Spleen (tissue), 11 donors: ENCODE measurements around the gene LCAT. TPM values are rescaled to one million over a fixed set of nuclear protein-coding genes. Genes with fewer than 3 reads are reported as not detected.
A peak's percentile ranks its signal among the peaks of the same experiment; 100 is the strongest.

Experiments
- DNase-seq: peaks from one replicate; pipeline ENCODE4 v3.0.0-alpha.2; 2020
- H3K27ac ChIP-seq, 8 donors: fragments of 200-600 bp; sonication (generic) in 7 of 8; 1 replicate in 4 of 8; 2 replicates in 4 of 8; pipeline versions ENCODE4 v1.5.0 to v1.8.0; 2016 to 2021; ENCODE audit warnings: inconsistent platforms in 4 of 8, mild to moderate bottlenecking in 4 of 8, moderate library complexity in 1 of 8
- H3K27me3 ChIP-seq, 7 donors: fragments of 200-600 bp; sonication (generic) in 6 of 7; replicated peaks in 1 of 7; 1 replicate in 4 of 7; 2 replicates in 3 of 7; pipeline versions ENCODE4 v1.5.0 to v1.8.0; 2016 to 2021; ENCODE audit warnings: inconsistent platforms in 3 of 7, mild to moderate bottlenecking in 1 of 7
- H3K36me3 ChIP-seq, 6 donors: fragments of 200-600 bp; sonication (generic) in 5 of 6; 1 replicate in 4 of 6; 2 replicates in 2 of 6; pipeline versions ENCODE4 v1.5.0 to v1.8.0; 2016 to 2021; ENCODE audit warnings: inconsistent platforms in 2 of 6
- H3K4me1 ChIP-seq, 6 donors: fragments of 200-600 bp; sonication (generic) in 5 of 6; 1 replicate in 3 of 6; 2 replicates in 3 of 6; pipeline versions ENCODE4 v1.5.0 to v1.8.0; 2016 to 2021; ENCODE audit warnings: inconsistent platforms in 3 of 6
- H3K4me3 ChIP-seq, 8 donors: fragments of 200-600 bp; sonication (generic) in 7 of 8; 1 replicate in 4 of 8; 2 replicates in 4 of 8; pipeline versions ENCODE4 v1.5.0 to v1.8.0; 2016 to 2021; ENCODE audit warnings: inconsistent platforms in 4 of 8, mild to moderate bottlenecking in 4 of 8, moderate library complexity in 2 of 8
- H3K9me3 ChIP-seq, 8 donors: fragments of 200-600 bp; sonication (generic) in 7 of 8; 1 replicate in 4 of 8; 2 replicates in 4 of 8; pipeline versions ENCODE4 v1.5.0 to v1.8.0; 2016 to 2021; ENCODE audit warnings: inconsistent platforms in 4 of 8
- POLR2A ChIP-seq, 3 donors: fragments of 450-650 bp; IDR thresholded peaks; one replicate each; pipeline ENCODE4 v1.5.1; 2017; ENCODE audit warnings: antibody characterized with exemption in 3 of 3, mild to moderate bottlenecking in 1 of 3
- POLR2AphosphoS5 ChIP-seq, 3 donors: sonication (generic); formaldehyde crosslinking; IDR thresholded peaks; one replicate each; pipeline ENCODE4 v1.5.1; 2017; ENCODE audit warnings: antibody characterized with exemption in 3 of 3
- WGBS, 5 donors: extraction: QIAGEN DNeasy Blood & Tissue Kit in 3 of 5; methylation state at CpG; one replicate each; pipeline versions ENCODE4 v1.1.5 to v1.1.7; 2013 to 2018; 5-methylcytosine and 5-hydroxymethylcytosine counted together
- intact Hi-C: fragments of 100-400 bp; cut with DNase I; formaldehyde crosslinking; loops from one replicate; pipeline ENCODE4 v1.15.0; 2023; ENCODE audit warnings: low total_unique reads
- polyA plus RNA-seq, 3 donors: library from polyadenylated mRNA; stranded (reverse); fragments of 200-250 nt; gene quantifications; one replicate each; pipeline ENCODE4 v1.2.1, GENCODE V29; 2013
- total RNA-seq, 7 donors: library from RNA; depleted of rRNA in 3 of 7; stranded (reverse); fragments of >200 nt in 3 of 7; fragmentation: NEBNext Ultra II Directional in 4 of 7; extraction: Animal tissue kit (Norgen Biotek cat#: 25700) in 4 of 7; gene quantifications; one replicate each; pipeline versions ENCODE4 v1.1.0 to v1.2.1, GENCODE V29; 2016 to 2021
- TF ChIP-seq, protein P1 (sequence below), 11 experiments: fragments of 200-600 bp in 7 of 11; fragments of 450-650 bp in 4 of 11; sonication (generic) in 4 of 11; IDR thresholded peaks in 8 of 11; conservative IDR thresholded peaks in 3 of 11; 1 replicate in 7 of 11; 2 replicates in 4 of 11; pipeline versions ENCODE4 v1.4.0 to v1.8.0; 2016 to 2021; ENCODE audit warnings: antibody characterized with exemption in 11 of 11, inconsistent platforms in 4 of 11, mild to moderate bottlenecking in 1 of 11
- donor health status: healthy with polysubstance abuse.
- donor health status: DM: no; HTN: no; CAD: no; lungs with moderate emphysema.
- donor health status: DM: no; HTN: no; CAD: no.
- donor health status: Bipolar disorder and iron deficiency.
- donor health status: healthy.
- donor health status: DM: no; HTN: no; CAD: no.
- donor health status: DM: yes; HTN: yes; CAD: no.

The LCAT gene
- total and polyA plus RNA-seq, 10 donors: 5.2 to 51.6 (median 17.0) TPM

- intact Hi-C loops: no loop called here
Measured at GRCh38 chr16:67907397-67908180, 36.3 kb downstream of the LCAT start.

GRCh38 chr16:67902831-67903230 lies 41.1 kb downstream of the LCAT start:
- Histone ChIP-seq H3K4me1 (peaks cover 0 to 30% (median 9%) of the 10 kb centered on the region in 6 donors), H3K27me3 (no peaks in the 10 kb centered on the region), H3K4me3 (no peak overlapping the region), H3K36me3 (peaks cover 0 to 45% (median 4%) of the 10 kb centered on the region in 6 donors), H3K27ac (peak overlapping the region in 6 of 8 donors; percentile 29 to 81 (median 47)), H3K9me3 (no peaks in the 10 kb centered on the region)
- DNase-seq: no peak
- TF ChIP-seq, protein P1, sequence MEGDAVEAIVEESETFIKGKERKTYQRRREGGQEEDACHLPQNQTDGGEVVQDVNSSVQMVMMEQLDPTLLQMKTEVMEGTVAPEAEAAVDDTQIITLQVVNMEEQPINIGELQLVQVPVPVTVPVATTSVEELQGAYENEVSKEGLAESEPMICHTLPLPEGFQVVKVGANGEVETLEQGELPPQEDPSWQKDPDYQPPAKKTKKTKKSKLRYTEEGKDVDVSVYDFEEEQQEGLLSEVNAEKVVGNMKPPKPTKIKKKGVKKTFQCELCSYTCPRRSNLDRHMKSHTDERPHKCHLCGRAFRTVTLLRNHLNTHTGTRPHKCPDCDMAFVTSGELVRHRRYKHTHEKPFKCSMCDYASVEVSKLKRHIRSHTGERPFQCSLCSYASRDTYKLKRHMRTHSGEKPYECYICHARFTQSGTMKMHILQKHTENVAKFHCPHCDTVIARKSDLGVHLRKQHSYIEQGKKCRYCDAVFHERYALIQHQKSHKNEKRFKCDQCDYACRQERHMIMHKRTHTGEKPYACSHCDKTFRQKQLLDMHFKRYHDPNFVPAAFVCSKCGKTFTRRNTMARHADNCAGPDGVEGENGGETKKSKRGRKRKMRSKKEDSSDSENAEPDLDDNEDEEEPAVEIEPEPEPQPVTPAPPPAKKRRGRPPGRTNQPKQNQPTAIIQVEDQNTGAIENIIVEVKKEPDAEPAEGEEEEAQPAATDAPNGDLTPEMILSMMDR (IDR thresholded peaks at IDR 0.05 in 8 of 11, conservative IDR thresholded peaks at IDR 0.05 in 3 of 11): no peak
- no peak for TF ChIP-seq POLR2AphosphoS5 (IDR thresholded peaks at IDR 0.05)
- no peak for TF ChIP-seq POLR2A (IDR thresholded peaks at IDR 0.05)
- intact Hi-C loops: no loop called here
- 76 to 91% (median 82%) methylated on average over 4 of the region's 4 CpGs for WGBS, 5 donors

More at GRCh38 chr16:67907397-67908180, 36.3 kb downstream of the LCAT start:
- Histone ChIP-seq H3K27me3 (no peaks in the 10 kb centered on the region), H3K36me3 (peaks cover 0 to 67% (median 29%) of the 10 kb centered on the region in 6 donors), H3K9me3 (no peaks in the 10 kb centered on the region), H3K4me3 (no peak overlapping the region), H3K27ac (no peak overlapping the region), H3K4me1 (peaks cover 0 to 25% (median 5%) of the 10 kb centered on the region in 6 donors)
- no peak for DNase-seq
- WGBS, 5 donors: 87 to 95% (median 94%) methylated on average over 11 of the region's 11 CpGs
- TF ChIP-seq, protein P1 (IDR thresholded peaks at IDR 0.05 in 8 of 11, conservative IDR thresholded peaks at IDR 0.05 in 3 of 11): no peak
- TF ChIP-seq POLR2A (IDR thresholded peaks at IDR 0.05) (no peak), POLR2AphosphoS5 (IDR thresholded peaks at IDR 0.05) (no peak)

DNA sequence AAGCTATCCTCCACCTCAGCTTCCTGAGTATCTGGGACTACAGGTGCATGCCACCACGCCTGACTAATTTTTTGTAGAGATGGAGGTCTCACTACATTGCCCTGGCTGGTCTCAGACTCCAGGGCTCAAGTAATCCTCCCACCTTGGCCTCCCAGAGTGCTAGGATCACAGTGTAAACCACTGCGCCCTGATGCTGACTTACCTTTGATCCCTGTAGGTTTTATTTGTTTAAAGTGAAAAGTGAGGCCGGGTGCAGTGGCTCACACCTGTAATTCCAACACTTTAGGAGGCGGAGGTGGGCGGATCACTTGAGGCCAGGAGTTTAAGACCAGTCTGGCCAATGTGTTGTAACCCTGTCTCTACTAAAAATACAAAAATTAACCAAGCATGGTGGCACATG lies 42.2 kb downstream of the LCAT start:
- no peaks in the 10 kb centered on the region for H3K27me3 ChIP-seq
- DNase-seq: no peak
- H3K4me3 ChIP-seq: no peak overlapping the region
- TF ChIP-seq, protein P1 (IDR thresholded peaks at IDR 0.05 in 8 of 11, conservative IDR thresholded peaks at IDR 0.05 in 3 of 11): no peak
- TF ChIP-seq POLR2A (IDR thresholded peaks at IDR 0.05): no peak
- no peak for TF ChIP-seq POLR2AphosphoS5 (IDR thresholded peaks at IDR 0.05)
- no peaks in the 10 kb centered on the region for H3K9me3 ChIP-seq
- peaks cover 0 to 41% (median 13%) of the 10 kb centered on the region in 6 donors for H3K4me1 ChIP-seq
- H3K27ac ChIP-seq: no peak overlapping the region
- peaks cover 0 to 45% (median 4%) of the 10 kb centered on the region in 6 donors for H3K36me3 ChIP-seq
- intact Hi-C loops: no loop called here
- 94 to 99% (median 97%) methylated on average over 5 of the region's 5 CpGs for whole genome bisulfite sequencing, 5 donors

- Histone ChIP-seq H3K4me3 (no peak overlapping the region), H3K27me3 (no peaks in the 10 kb centered on the region), H3K4me1 (peaks cover 21 to 70% (median 44%) of the 10 kb centered on the region in 6 donors), H3K27ac (peak overlapping the region in 4 of 8 donors; percentile 14 to 73 (median 60)), H3K9me3 (no peaks in the 10 kb centered on the region), H3K36me3 (peaks cover 0 to 18% (median 0%) of the 10 kb centered on the region in 6 donors)
- no peak for DNase-seq
- WGBS, 5 donors: 93 to 95% (median 95%) methylated on average over 3 of the region's 3 CpGs
- TF ChIP-seq, protein P1 (IDR thresholded peaks at IDR 0.05 in 8 of 11, conservative IDR thresholded peaks at IDR 0.05 in 3 of 11): no peak
- TF ChIP-seq POLR2A (IDR thresholded peaks at IDR 0.05) (no peak), POLR2AphosphoS5 (IDR thresholded peaks at IDR 0.05) (no peak)
- intact Hi-C loops: no loop called here
Measured at GRCh38 chr16:67897231-67897630, 46.7 kb downstream of the LCAT start.
